ENCODE results near the gene PRKCQ.
"Not testable (repeated sequence)": the region's sequence is repeated elsewhere in the genome, so short reads cannot be mapped to it uniquely, and the experiment has no call there.

PRKCQ gene

DNA sequence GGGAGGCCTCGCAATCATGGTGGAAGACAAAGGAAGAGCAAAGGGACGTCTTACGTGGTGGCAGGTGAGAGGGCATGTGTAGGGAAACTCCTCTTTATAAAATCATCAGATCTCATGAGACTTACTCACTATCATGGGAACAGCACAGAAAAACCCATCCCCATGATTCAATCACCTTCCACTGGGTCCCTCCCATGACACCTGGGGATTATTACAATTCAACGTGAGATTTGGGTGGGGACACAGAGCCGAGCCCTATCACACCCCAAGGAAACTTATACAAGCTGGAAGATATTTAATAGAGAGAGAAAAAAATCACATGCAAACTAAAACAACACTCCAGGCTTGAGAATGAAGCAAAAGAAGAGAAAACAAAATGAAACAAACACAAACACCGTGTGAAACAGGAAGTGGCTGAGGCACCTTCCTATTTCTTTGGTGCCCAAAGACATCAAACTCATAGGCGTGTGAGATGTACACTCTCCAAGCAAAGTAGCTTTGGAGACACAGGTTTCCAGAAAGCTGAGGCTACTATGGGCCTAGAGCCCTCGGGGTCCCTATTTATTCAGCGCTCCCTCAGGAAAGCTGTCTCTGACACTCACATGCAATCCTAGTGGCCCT, 97.2 kb downstream of the PRKCQ start:
- no peak for DNase-seq

DNA sequence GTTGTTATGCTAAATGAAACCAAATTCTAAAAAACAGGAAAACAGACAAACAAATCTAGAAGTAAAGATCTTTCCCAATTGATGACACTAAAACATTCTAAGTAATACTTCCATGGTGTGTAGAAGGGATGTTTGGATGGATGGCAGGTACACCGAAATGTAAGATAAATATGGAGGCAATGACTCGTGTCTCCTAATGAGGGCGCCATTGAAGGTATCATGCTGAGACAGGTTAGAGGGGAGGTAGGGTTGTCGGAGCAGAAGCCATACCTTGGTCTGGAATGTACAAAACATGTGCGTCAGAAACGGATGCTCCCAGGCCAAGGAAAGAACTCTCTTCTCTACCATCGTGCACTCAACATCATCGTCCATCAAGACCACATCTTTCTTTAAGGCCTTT, 101.4 kb downstream of the PRKCQ start:
- DNase-seq = no peak

DNA sequence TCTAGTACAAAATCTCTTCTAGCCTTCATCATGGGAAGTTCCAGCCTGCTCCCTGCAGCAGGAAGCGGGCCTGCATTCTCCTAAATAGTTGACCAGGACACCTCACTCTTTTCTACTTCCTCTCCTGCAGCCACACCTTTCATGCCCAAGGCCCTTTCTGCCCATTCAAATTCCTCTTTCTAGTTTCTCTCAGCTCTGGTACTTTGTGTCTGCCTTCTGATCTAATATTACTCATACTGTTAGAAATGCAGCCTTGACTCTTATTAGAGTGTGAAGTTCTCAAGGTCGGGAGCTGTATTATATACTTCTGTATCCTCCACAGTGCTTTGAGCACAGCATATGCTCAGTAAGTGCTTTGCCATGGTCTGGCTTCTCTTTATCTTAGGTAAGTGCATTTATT, 103.1 kb downstream of the PRKCQ start:
- no peak for DNase-seq

DNA sequence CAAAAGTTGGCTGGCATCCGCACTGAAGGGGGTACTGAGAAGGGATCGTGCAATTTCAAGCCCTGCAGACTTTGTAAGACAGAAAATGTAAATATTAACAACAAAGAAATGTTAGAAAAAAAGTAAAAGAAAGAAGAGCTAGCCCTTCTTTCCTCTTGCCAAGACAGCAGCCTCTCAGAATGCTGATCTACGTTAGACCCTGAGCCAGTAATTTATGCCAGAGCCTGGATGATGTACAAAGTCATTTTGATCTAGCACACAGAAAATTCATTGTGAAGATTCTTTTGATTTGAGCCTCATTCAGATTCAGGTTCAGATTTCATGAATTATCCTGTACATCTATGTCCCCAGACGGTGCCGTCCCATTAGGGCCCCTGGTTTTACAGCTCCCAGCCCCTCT, 105.2 kb downstream of the PRKCQ start:
- no peak for DNase-seq

DNA sequence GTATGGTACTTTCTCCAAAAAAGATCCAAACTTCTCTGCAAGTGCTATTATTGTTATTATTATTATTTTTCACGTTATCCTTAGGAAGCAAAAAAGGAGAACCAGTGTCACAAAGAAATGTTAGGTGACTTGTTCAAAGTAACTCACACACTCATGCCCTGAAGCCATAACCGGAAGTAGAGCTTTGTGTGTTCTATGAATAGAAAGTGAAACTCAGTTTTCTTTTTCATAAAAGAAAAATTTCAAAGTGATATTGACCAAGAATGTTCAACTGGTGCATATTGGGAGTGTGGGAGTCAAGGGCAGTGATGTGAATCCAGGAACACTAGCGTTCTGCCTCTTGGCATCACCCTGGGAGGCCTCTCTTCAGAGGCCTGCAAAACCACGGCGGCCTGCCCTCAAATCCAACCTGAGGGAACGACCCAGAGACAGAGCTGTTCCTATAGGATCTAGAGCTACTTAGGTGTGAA, 106.1 kb downstream of the PRKCQ start:
- DNase-seq = no peak

DNA sequence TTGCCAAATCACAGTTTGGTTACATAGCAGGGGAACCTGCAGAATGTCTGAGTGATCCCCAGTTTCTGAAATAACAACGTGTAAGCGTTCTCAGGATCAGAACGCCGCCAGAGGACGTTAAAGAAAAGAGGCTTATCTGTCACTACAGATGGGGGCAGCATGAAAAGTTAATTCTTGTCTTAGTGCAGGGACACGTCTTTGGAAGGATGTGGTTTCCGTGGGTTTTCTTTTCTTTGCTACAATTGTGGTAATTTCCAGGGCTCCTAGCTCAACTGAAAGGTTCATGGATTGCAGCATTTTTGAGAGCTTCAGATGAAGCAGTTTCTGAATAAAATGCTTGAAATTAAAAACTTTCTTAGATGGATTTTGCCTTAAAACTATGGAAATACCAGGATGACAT, 106.6 kb downstream of the PRKCQ start:
- no peak for DNase-seq

DNA sequence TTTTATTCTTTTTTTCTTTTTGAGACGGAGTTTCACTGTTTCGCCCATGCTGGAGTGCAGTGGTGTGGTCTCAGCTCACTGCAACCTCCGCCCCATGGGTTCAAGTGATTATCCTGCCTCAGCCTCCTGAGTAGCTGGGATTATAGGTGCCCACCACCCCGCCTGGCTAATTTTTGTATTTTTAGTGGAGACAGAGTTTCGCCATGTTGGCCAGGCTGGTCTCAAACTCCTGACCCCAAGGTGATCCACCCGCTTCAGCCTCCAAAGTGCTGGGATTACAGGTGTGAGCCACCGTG, 107.4 kb downstream of the PRKCQ start:
- not testable (repeated sequence) for DNase-seq

DNA sequence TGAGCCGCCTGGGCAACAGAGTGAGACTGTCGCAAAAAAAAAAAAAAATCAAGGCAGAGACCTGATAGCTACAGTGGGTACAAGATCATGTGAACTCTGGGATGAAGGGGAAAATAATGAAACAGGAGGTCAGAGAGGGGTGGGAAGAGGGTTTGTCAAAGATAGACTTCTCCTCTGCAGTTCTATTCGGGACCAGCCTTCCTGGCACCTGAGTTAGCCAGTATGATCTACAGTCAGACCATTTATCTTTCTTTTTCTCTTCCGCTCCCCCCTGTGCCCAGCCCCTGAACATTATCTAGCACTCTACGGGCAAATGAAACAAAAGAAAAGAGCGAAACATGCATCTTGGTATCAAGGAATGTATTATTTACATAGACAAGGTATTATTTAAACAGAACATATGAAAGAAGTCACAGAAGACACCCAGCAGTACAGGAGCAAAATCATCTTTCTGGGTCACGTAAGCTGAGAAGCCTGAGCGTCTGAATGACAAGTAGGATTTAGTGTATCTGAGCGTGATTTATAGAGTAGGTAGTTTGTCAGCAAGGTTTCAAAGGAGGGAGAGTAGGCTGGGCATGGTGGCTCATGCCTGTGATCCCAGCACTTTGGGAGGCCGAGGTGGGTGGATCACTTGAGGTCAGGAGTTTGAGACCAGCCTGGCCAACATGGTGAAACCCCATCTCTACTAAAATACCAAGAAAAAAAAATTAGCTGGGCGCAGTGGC, 109.0 kb downstream of the PRKCQ start:
- no peak for DNase-seq

DNA sequence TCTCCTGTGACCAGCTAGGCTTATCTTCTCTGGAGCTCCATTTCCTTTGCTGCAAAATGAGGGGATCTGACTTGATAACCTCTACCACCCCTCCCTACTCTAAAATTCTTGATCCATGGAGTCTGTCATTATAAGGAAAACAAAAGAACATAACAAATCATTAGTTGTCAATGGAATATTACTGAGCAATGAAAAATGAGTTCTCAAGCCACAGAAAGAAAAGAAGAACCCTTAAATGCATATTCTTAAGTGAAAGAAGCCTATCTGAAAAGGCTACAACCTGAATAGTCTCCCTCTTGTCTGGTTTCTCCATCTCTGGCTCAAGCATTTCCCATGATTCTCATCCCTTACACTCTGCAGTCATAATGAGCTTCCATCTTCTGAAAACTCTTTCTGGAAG, 110.4 kb downstream of the PRKCQ start:
- DNase-seq = no peak

DNA sequence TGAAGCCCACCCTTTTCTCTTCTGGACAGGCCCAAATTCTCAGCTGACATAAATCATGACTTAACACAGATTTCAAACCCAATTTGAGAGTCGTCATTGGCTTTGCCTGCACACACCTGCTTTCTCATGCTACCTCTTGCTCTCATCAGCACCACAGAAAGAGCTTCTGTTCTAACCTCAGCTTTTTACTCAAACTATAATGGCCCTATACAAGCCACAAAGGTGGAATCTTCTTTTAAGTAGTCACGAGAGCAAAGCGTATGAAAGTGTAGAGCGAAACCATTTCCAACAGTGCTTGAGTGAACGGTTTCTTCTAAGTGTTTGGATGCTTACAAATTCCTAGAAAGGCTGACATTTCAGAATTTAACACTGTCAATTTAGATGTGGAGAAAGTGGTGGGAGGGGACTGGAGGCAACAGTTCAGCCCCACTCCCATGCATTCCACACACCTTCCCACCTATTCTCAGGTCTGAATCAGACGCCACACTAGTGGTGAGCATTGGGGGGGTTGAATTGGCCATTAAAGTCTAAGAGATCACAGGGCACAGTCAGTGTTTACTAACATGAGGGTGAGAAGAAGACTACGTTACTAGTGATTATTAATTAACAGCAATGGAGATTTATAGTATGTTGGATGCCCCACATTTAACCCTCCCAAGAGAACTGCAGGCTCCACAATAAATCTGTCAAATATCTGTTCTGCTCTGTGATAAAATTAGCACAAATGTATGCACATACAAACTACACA, 114.0 kb downstream of the PRKCQ start:
- DNase-seq = no peak

DNA sequence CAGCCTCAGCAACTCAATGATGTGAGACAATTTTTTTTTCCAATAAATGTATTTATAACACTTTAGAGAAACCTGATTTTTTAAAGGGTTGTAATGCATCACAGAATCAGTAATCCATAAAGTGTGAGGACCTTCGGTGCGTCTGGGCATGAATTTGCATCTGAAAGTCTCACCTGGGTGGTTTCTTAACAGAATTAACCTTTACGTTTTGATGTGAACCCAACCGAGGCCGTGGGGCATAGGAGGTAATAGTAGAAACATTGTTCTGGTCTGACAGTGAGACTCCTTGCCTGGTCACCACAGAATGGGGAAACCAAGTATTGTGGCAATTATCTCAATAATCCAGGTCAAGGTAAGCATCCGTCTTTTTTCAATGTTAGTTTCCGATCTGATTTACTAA, 114.6 kb downstream of the PRKCQ start:
- DNase-seq = no peak

DNA sequence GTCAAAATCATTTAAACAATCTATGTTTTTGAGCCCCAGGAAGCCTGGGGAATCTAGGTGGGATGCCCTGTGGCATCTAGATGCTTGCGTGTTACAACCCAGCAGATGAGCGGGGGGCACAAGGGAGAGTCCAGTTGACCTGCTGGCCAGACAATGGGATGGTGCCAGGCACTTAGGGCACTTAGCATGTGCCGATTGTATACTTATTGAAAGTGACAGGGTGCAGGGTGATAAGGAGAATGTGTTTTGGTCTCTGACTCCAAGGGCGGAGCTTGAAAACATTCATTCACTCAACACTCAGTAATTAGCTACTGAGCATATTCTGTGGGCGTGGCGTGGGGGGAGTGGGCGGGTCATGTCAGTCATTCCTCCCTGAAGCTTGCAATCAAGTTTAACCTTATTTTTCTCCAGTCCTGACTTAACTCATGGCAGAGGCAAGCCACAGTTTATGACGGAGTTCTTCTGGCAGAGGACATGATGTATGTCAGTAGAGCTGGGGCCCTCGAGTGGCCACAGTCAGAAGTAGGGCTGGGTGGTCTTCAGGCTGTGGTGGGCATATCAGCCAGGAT, 115.1 kb downstream of the PRKCQ start:
- DNase-seq = no peak

DNA sequence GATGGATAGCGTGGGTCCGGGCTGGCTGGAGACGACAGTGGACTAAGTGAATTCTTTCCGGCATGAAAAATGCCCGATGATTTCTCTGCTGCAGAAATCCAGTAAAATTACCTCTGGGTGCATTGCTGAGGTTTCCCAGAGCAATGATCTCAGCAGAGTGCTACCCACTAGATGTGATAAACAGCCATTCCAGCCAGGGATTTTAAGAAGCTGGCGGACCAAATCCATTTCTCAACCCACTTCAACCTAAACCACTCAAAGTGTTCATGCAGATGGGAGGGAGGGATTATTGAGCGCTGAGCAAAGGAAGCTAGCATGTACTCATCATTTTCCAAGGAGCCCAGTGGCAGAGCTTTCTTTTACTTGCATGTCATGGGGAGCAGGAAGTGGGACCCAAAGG, 116.7 kb downstream of the PRKCQ start:
- DNase-seq = no peak

DNA sequence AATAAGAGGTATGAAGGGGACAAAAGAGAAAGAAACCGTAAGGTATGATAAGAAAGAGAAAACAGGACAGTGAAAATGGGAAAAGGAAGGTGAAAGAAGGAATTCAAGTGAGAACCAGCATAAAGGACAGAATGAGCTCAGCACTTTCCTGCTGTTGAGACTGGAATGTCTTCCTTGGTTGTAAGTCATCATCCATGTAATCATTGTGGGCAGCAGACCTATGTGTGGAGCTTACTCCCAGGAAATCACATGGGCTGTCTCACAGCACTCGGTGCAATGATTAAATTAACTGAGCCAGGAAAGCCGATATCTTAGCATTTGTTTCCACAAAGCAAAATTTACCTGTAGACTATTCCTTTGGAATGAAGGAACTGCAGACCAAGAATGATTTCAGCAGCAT, 118.1 kb downstream of the PRKCQ start:
- no peak for DNase-seq

DNA sequence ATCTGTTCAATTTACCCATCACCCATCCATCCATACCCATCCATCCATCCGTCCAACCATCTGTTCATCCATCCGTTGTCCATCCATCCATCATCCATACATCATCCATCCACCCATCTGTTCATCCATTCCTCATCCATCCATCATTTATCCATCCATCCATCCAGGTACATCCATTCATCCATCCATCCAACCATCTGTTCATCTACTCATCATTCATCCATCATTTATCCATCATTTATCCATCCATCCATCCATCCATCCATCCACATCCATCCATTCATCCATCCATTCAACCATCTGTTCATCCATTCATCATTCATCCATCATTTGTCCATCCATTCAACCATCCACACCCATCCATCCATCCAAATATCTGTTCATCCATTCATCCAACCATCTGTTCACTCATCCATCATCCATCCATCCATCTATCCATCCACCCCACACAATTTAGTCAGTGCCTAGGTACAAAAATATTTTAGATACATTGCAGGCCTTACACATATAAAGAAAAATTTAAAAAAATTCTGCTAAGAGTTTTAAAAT, 119.1 kb downstream of the PRKCQ start:
- DNase-seq = no peak

DNA sequence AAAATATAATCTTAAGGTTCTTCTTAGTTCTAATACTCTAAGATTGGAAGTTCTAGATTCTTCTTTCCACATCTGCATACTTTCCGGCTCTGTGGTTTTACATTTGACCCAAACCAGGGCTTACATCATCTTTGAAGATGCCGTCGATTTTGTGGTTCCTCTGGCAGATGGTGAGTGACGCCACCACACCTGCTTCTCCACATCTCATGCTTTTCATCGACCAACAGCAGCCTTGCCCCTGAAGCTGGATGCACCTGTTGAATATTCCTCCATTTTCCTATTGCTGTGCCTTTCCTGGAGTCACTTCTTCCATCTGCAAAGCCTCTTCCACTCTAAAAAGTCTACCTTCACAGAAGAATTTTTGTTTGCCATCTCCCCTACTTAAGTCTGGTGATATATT, 121.3 kb downstream of the PRKCQ start:
- no peak for DNase-seq

DNA sequence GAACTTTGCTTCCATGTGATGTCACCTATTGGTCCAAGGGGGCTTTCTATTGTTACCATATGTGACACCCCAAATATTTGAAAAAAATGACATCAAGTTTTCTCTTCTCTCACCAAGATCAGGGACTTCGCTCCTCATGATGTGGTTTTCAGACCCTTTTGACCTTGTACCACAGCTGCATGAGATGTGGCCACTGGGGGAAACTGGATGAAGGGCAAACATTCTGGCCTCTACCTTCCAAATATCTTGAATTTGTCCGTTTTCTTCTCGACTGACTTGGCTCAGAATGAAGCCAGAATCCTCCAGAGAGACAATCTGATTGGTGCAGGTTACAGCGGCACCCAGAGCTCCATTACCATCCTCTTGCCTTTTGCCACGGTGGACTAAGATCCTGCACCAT, 122.7 kb downstream of the PRKCQ start:
- DNase-seq = no peak

DNA sequence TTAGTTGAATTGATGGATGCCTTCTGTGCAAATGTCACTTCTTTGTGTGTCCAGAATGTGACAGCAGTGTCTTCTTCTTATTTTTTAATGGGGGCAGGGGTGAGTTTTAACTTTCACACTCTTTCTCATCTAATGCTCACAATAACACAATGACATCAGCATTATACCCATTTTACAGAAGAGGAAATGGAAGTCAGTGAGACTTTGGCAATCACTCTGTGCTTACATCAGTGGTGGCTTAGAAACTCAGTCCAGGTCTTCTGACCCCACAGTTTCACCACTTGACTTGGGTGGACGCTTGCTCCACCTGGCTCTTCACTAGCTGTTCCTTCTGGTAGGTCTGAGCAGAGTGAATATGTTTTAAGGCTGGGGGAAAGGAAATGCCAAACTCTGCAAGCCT, 124.0 kb downstream of the PRKCQ start:
- no peak for DNase-seq

DNA sequence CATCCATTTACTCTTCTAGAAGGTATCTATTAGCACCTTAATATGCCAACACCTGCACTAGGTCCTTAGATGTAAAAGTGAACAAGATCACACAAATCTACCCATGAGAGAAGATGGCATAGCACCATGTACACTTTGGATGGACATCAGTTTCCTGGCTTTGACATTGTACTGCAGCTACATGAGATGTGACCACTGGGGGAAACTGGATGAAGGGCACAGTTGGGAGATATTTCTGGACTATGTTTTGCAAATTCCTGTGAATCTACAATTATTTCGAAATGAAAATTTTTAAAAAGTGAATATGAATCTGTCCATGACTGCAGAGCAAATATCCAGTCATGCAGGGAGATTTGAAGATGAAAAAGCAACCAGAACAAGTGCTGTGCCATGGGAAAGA, 124.5 kb downstream of the PRKCQ start:
- DNase-seq = no peak

DNA sequence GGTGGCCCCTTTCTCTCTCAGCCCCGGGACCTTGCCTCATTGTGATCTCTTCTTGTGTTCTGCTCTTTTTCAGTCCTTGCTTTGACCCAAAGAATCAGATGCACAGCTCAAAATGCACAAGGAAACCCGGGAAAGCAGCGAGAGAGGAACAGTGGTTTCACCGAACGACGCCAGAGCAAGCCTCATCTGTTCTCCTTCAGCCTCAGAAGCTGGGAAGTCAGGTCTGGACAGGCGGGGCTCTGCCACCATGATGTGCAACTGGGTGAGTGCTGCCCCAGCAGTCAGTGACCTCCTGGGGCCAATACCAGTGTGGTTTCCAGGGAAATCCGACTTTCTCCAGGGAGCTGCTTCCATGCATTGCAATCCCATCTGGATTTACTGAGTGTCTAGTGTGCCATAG, 133.4 kb downstream of the PRKCQ start:
- DNase-seq = no peak

DNA sequence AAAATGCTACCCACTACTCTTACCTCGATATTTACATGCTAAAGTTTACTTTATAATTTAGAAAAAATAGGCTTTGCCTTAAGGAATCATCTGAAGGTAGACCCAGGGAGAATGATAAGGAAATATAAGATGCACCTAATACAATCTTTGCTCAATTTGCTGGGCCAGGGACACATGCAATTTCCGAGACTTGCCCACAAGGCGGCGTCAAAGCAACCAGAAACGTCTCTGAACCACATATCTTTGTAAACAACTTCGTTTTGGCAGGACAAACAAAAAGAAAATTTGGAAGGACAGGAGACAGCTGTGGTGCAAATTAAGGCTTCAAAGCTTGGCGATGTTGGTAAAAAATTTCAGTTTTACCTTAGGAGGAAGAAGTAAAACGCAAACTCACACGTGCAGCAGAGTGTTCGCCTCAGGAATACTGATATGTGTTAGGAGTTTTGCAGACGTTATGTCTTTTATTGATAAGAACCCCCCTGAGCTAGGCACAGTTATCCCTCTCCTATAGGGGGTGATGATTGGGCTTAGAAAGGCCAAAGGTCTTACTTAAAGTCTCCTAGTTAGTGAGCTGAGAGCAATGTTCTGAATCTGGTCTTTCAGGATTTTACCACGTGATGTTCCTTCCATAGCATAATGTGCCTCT, 134.3 kb downstream of the PRKCQ start:
- no peak for DNase-seq

DNA sequence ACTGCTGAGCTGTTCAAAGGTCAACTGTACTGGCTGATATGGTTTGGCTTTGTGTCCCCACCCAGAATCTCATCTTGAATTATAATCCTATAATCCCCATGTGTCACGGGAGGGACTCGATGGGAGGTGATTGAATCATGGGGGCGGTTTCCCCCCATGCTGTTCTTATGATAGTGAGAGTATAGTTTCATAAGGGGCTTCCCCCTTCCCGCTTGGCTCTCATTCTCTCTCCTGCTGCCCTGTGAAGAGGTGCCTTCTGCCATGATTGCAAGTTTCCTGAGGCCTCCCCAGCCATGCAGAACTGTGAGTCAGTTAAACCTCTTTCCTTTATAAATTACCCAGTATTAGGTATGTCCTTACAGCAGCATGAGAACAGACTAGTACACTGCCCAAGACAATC, 140.2 kb downstream of the PRKCQ start:
- not testable (repeated sequence) for DNase-seq

DNA sequence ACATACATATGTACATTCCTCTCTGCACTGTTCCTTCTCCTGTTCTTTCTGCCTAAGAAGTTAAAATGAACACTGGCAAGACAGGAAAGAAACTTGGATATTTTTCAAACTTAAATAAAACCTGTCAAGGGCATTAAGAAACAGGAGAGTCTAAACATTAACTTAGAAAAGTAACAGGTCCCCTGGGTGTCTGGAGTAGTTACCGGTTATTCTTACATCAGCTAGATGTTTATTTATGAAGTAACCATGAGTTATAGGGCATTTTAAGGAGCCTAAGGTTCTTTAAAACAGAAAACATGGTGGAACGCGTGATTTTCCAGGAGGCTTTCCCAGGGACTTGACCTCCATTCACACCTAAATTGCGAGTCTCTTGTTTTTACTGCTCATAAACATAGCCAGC, 148.2 kb downstream of the PRKCQ start:
- DNase-seq = no peak

All from NCI-H446 treated with DMSO at 0.1 percent for 48 hours (cell line).